GM19372 (cell line): ENCODE data around the gene PLCB3.
A peak's percentile ranks its signal among the peaks of the same experiment; 100 is the strongest.
"Not testable (repeated sequence)": the region's sequence is repeated elsewhere in the genome, so short reads cannot be mapped to it uniquely, and the experiment has no call there.

Experiments used
- ATAC-seq: cut with Tn5 transposase; IDR thresholded peaks from one replicate; pipeline ENCODE4 v1.9.1; 2021; ENCODE audit warnings: mild to moderate bottlenecking, low read depth, moderate library complexity; ENCODE audit not compliant: unreplicated experiment

The PLCB3 gene

DNA sequence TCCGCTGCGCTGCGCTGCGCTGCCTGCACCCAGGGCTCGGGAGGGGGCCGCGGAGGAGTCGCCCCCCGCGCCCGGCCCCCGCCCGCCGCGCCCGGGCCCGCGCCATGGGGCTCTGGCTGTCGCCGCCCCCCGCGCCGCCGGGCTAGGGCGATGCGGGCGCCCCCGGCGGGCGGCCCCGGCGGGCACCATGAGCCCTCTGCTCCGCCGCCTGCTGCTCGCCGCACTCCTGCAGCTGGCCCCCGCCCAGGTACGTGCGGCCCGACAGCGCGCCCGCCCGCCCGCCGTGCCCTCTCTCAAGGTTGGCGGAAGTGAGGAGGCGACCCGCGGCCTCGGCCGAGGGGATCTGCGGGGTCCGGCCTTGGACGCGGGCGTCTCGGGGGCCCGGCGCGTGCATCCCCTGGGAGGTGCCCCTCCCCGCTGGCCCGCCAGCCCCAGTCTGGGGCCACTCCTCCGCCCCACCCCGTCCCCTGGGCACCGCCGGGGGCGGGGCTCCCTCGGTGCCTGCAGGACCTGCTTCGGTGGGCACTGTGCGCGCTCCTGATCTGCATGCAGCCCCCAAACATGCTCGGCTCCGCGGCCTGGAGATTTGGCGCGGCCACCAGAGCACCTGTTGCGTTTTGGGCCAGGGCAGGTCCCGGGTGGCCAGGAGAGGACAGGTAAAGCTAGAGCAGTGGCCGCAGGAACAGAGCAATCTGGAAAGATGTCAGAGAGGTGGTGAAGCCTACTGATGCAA lies 16.5 kb upstream of the PLCB3 start:
- ATAC-seq, result peak; percentile 25

DNA sequence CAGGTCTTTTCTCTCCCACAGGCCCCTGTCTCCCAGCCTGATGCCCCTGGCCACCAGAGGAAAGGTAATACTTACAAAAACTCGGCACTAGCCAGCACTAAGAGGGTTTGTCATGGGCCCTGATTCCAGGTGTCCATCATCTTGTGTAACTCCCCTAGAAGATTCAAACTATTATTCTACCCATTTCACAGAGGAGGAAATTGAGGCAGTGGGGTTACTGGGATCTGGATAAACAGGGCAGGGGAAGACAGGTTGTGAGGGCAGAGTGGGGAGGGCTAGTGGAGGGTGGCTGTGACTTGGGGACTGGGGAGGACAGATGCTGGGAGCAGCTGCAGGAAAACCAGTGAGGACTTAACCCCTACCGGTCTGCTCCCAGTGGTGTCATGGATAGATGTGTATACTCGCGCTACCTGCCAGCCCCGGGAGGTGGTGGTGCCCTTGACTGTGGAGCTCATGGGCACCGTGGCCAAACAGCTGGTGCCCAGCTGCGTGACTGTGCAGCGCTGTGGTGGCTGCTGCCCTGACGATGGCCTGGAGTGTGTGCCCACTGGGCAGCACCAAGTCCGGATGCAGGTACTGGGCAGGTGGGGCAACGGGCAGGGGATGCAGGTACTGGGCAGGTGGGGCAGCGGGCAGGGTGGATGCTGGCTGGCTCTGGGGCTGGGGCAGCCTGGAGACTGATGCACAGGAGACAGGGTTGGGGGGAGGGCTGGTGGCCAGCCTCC lies 15.7 kb upstream of the PLCB3 start:
- no peak for ATAC-seq

DNA sequence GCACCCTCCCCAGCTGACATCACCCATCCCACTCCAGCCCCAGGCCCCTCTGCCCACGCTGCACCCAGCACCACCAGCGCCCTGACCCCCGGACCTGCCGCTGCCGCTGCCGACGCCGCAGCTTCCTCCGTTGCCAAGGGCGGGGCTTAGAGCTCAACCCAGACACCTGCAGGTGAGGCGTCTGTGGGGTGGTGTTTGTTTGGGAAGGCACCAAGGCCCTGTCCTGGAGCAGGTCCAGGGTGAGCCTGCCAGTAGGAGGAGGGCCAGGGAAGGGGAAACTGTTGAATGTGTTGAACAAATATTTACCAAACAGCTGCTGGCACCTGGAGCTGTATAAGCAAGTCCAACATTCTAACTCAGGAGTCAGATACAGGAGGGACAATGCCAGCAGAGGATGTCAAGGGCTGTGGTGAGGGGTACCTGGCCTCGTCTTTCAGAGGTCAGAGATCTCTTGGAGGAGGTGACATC lies 13.8 kb upstream of the PLCB3 start:
- ATAC-seq, result no peak

DNA sequence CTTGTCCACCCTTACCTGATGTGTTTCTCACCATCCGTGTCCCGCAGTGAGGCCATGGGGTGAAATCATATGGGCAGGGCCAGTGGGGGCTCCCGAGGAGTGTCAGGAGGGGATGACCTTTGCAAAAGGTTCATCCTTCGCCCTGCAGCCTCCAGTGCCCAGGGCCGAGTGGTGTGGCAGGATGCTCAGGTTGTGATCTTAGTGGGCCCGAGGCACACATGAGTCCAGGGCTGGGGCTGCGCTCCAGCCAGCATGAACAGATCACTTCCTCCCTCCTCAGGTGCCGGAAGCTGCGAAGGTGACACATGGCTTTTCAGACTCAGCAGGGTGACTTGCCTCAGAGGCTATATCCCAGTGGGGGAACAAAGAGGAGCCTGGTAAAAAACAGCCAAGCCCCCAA lies 13.3 kb upstream of the PLCB3 start:
- ATAC-seq, result no peak

DNA sequence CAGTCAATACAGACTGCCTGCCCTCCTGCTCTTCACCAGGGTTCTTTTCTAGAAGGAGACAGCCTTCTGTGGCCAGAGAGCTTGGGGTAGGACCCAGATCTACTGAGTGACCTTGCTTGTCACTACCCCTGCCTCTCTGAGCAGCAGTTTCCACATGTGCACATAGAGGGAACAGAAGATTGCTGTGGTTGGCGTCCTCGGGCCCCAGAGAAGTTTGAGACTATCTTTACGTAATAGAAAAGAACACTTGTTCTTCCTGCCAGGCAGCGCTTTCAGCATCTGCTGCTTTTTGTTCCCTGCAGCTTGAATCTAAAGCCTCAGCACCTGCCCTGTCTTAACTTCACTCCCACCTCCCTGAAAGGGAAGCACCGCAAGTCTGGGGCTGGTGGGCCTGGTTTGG lies 12.3 kb upstream of the PLCB3 start:
- no peak for ATAC-seq

DNA sequence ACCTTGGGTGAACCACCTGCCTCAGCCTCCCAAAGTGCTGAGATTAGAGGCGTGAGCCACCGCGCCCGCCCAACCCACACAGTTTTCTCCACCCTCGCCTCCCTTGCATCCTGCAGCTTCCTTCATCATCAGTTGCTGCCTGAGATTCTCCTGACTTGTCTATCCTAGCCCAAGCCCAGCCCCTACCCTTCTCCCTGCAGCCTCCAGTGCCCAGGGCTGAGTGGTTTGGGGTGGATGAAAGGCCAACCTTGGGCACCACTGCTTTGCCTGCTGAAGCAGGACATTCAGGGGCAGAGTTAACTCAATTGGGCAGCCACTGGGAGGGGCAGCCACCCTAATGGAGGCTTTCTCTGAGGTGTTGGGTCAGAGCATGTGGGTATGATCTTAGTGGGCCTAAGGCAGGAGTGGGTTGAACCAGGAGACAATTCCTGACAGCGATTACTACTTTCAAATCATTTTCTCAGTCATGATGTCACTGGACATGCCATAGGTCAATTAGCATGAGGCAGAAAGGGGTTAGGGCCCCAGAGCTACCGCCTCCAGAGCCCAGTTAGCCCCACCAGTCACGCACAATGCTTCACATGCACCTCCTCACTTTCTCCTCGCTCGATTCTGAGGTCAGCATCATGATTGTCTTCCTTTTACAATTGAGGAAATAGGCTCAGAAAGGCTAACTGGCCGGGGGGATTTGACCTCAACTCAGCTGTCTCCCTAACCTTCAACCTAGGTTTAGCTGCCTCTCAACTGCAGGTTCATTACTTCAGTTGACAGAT lies 11.5 kb upstream of the PLCB3 start:
- ATAC-seq, result peak; percentile 3

DNA sequence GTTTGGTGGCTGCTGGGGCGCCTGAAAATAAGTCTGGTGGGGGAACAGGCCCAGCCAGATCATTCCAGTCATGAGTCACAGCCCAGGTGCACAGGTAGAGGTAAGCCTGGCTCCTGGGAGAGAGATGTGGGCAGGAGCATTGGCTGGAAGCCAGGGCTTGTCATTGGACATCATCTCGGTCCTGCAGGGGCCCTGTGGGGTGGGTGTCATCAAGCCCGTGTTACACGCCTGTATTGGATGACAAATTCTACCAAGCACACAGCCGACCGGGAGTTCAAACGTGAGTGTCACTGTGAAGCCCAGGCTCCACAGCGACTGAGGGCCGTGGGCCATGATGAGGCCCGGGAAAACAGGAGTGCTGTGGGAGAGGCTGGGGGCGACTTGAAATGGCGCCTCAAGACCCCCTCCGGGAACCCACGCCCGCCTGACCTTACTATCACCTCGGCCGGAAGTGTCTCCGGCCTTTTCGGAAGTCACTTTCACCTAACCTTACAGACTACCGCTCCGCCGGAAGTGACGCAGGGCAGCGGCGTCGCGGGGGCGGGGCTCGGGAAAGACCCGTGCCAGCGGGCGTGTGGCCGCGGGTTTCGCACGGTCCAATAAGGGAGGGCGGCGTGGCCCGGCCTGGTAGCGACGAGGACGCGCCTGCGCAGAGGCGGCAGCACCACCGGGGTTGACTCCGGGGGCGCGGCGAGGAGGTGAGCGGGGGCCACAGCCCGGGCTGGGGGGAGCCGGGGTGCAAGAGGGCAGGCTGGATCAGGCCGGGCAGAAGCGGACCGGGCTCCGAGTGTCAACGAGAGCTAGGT lies 10.7 kb upstream of the PLCB3 start, which contains the start of gene FKBP2:
Gene FKBP2 (plus strand): TSS at position 661 of the 806 bp plus-strand sequence. CDS start 1,293 bp downstream, outside the sequence.
- peak; percentile 54 for ATAC-seq

DNA sequence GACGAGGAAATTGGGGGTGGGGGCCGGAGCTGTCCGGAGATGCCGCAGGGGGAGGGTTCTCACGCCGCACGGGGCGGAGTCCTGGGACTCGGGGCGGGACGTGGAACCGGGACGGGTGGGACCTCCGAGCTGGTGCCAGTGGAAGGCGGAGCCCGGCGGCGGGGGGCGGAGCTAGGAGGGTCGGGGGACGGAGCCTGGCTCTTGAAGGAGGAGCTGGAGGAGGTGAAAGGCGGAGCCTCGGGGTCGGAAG lies 10.2 kb upstream of the PLCB3 start:
- ATAC-seq, result peak; percentile 74

DNA sequence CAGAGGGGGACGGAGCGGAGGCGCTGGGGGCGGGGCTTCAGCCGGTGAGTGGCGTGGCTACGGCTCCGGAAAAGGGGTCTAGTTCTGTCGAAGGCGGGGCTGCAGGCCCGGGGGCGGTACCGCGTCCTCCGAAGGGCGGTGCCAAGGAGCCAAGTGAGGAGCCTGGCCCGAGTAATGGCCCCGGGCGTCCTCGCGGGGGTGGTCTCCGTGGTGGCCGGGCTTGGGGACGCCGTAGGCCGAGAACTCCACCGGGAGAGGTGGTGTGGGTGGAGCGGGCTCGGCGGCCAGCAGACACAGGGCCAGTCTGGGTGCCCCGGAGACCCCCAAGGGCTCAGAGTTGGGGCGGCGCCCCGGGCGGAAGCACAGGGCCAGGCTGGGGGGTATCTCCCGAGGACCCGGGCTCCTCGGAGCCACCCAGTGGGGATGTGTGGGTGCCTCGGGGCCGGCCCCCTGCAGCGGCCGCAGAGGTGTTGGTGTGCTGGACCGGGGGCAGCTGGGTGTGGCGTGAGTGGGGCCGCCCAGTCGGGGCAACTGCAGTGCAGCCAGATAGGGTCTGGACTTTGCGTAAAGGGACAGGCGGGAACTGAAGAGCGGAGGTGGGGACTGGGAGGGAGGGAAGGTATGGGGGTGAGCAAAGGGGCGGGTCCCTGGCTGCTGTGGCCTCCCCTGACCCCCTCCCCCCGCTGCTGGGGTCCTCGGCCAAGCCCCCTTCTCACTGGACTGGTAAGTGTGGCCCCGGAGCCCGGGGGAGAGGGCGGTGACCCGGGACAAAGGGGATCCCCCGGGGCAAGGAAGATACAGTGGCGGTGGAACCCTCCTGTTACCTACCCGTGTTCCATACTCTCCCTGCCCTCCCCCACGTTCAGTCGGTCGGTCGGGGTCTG lies 9.6 kb upstream of the PLCB3 start:
- peak; percentile 2 for ATAC-seq

DNA sequence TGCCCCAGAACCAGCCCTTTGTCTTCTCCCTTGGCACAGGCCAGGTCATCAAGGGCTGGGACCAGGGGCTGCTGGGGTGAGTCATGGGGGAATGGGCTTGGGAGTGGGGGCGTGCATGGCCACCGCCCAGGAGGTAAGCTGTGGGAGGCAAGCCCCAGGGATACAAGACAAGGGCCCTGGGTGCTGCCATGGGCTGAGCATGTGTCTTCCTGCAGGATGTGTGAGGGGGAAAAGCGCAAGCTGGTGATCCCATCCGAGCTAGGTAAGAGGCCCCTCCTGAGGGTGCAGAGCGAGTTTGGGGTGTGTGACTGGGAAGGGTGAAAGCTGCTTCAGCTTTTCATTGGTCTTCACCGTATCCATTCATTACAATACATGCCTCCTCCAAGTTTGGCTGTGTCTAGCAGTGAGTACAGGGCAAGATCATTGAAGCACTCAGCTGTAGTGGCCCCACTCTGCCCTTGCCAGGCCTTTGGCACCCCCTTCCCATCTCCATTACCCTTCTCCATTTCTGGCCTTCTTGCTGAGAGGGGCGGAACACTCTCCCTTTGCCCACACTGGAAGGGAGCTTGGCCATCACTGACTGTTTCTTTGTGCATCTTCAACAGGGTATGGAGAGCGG lies 8.0 kb upstream of the PLCB3 start:
- no peak for ATAC-seq

DNA sequence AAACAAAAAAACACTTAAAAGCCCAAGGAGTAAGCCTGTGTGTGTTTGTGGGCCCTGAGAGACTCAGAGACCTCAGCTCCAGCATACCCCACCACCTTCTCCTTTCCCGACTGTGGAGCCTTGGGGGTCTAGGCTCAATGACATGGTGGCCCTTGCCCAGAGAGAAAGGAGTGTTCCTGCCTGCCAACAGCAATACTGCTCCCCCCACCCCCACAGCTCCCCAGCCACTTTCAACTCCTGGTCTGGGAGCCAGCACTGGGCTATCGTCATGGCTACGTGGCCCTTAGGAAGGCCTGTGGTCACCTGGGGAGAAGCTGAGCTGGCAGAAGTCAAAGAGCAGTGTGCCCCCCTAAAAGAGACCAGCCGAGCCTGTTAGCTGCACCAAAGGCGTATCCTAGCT lies 7.2 kb upstream of the PLCB3 start:
- ATAC-seq, result no peak

DNA sequence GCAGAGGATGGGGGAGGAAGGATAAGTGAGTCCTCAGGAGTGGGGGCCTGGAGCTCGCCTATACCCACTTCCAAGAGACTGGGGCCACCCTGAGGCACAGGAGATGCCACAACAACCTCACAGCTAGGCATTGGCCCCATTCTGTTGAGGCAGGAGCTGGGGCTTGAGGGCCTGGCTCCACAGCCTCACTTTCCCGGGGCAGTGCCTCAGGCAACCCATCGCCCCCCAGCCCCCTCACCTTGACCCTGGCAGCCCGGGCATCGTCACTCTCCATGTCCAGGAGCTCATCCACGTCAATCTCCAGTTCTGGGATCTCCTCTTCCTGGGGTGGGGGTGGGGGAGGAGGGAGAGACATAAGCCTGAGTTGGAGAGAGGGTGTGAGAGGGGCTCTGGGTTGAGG lies 6.4 kb upstream of the PLCB3 start:
- no peak for ATAC-seq

DNA sequence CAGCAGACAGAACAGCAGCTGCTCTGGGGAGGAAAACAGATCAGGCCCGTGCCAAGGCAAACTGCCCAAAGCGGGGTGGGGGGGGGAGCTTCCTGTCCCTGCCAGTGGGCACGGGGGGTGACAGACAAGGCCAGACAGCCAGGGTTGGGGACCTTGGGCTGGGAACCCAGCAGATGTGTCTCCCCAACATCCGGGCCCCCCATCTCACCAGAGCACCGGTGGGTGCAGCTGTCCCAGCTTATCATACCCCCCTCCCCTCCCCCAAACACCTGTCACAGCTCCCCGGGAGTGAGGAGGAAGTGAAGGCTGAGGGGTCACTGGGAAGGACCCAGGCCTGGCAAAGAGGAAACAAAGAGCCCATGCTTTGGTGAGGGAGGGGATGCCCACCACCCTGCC lies 5.9 kb upstream of the PLCB3 start:
- no peak for ATAC-seq

DNA sequence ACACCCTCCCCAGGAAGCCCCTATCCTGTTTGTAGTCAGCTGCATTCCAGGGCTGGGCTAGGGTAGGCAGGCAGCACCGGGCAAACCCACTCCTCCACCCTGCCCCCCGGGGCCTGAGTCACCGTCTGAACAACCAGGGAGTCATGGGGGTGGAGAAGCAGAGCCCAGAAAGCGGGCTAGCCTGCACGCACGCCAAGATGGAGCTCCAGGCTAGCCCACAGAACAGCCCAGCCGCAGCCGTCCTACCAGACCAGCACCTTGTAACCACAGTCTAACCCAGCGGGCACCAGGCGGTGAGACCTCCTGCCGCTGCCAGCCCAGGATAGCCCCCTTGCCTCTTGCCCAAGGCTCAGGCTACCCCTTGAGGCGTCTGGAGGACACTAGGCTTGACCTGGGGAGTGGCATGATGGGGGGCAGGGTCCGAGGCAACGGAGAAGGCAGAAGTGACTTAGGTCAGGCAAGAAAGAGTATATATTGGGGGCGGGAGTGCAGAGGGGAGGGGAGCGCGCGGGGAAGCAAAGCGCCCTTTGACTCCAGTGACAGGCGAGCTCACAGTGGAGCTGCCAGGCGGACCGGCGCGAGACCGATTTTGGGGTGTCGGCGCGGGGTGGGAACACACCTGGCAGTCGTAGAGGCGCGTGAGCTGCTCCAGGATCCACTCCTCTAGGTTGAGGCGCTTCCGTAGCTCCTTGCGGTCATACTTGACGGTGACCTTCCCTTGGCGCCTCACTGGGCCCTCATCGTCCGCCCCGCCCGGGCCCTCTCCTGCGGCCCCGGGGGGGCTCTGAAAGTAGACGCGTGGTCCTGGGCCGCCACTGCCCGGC lies 5.3 kb upstream of the PLCB3 start:
- ATAC-seq, result no peak

DNA sequence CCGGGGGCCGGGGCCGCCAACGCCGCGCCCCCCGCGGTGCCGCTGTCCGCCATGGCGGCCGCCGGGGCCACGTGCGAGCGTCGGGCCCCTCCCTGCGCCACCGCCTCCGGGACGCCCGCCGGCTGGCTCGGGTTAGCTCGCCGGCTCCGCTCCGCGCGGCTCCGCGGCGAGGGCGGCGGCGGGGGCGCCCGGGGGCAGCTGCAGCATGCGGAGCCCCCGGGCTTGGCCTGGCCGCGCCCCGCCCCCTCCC lies 4.8 kb upstream of the PLCB3 start:
- ATAC-seq, result not testable (repeated sequence)

DNA sequence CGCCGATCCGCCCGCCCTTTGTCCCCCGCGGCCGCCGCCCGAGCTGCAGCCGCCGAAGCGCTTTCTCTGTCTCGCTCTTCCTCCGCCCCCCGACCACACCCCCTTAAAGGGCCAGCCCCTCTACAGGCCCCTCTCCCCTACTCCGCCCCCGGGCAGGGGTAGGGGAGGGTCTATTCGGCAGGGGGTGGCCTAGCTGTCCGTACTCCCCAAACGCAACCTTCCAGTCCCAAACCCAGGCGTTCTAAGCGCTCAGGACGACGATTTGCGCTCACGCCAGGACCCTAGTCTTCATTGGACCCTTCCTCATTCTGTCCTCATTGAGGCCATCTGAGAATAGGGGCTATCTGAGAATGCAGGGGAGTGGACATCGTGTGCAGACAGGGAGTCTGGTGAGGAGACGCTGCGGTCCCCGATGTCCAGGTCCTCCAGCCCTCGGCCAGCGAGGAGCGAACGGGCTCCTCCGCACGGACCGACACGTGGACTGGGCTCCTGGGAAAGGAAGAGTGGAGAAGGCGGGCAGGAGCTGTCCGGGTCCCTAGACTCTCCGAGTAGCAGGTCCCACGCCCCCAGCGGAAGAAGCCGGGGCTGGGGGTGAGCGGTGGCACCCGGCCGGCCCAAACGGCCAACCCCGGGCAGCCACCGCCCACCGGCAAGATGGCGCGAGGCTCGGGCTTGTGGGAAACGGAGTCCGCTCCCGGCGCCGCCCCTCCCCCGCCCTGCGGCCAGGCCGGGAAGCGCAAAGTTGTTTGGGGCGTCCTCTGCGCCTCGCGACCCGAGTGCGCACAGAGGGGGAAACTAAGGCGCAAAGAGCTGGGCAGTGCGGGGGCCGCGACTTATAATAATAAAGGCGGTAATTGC lies 4.2 kb upstream of the PLCB3 start, which contains the start of gene PPP1R14B:
Gene PPP1R14B (minus strand): TSS at position 73 of the 858 bp plus-strand sequence. CDS start 270 bp downstream, outside the sequence.
- ATAC-seq, result peak; percentile 39

DNA sequence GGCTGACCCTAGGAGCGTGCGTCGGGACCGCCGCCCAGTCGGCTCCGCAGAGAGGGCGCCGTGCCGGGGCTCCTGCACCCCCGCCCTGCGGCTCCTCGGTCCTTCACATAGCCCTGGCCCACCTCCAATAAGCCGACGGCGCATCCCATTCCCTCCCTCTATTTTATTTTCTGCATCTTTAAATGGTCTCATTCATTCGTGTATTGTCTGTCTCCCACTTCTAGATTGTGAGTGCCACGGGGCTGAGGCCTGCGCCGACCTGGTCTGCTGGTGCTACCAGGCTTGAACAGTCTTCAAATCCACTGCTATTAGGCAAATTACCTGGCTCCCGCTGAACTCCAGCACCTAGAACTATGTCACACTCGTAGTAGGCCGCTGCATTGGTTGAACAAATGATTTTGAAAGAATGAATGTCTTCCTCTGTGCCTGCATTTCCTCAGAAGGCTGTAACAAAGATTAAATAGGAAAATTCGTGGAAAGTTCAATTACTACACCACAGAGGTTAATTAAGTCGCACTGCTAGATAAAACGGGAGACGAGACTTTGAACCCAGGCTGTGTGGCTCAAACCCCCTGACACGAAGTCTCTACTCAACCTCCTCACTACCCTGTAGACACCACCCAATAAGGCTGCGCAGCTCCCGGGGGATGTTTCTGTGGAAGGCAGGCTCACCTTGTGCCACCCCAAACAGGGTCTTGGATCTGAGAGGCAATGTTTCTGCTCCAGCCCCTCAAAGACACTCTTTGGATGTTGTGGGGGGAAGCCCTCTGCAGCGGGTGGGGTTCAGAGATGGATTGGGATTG lies 3.4 kb upstream of the PLCB3 start:
- no peak for ATAC-seq
